WTC11 (cell line): ENCODE results near the gene CDC25B. TPM values are rescaled to one million over a fixed set of nuclear protein-coding genes. Genes with fewer than 3 reads are reported as not detected.

Source experiments
- ATAC-seq: fragments of 200-7000 bp; cut with Tn5 transposase; 2 replicates; pipeline ENCODE4 v1.10.0; 2021; ENCODE audit warnings: mild to moderate bottlenecking, moderate library complexity
- CTCF ChIA-PET: fragments of 300-600 bp; sonication (Branson Sonifier 250); formaldehyde crosslinking; loops from one replicate; lab custom pipeline; 2021; ENCODE audit warnings: antibody characterized with exemption; lab: Charles Lee
- POLR2A ChIA-PET: fragments of 350-600 bp; sonication (Branson Sonifier 250); formaldehyde crosslinking; loops from one replicate; lab custom pipeline; 2021; ENCODE audit warnings: antibody characterized with exemption; lab: Charles Lee
- DNase-seq: peaks from one replicate; pipeline ENCODE4 v3.0.0; 2021; ENCODE audit warnings: low spot score
- H3K27ac Mint-ChIP-seq: 2 replicates; pipeline ENCODE4 v1.8.0; 2021; ENCODE audit warnings: mixed read lengths
- H3K27me3 Mint-ChIP-seq: 2 replicates; pipeline ENCODE4 v1.8.0; 2021; ENCODE audit warnings: low read depth, mild to moderate bottlenecking, moderate library complexity, mixed read lengths
- H3K36me3 Mint-ChIP-seq: 2 replicates; pipeline ENCODE4 v1.8.0; 2021; ENCODE audit warnings: mixed read lengths
- H3K4me1 Mint-ChIP-seq: 2 replicates; pipeline ENCODE4 v1.8.0; 2022; ENCODE audit warnings: mixed read lengths
- H3K4me3 Mint-ChIP-seq: 2 replicates; pipeline ENCODE4 v1.8.0; 2021; ENCODE audit warnings: mild to moderate bottlenecking, moderate library complexity, mixed read lengths
- H3K9me3 Mint-ChIP-seq: 2 replicates; pipeline ENCODE4 v1.8.0; 2021; ENCODE audit warnings: mixed read lengths
- FOXK1 ChIP-seq: sonication (generic); formaldehyde crosslinking; IDR thresholded peaks from 2 replicates; pipeline ENCODE4 v1.8.0; 2022; ENCODE audit warnings: mild to moderate bottlenecking, moderate library complexity, missing genetic modification reagents
- IRF2 ChIP-seq: sonication (generic); formaldehyde crosslinking; IDR thresholded peaks from 2 replicates; pipeline ENCODE4 v1.8.0; 2022; ENCODE audit warnings: low read depth, missing genetic modification reagents, borderline replicate concordance
- MXD4 ChIP-seq: fragments of 250-450 bp; sonication (Bioruptor Pico); IDR thresholded peaks from 2 replicates; pipeline ENCODE4 v1.8.0; 2021; ENCODE audit warnings: mild to moderate bottlenecking, moderate library complexity, borderline replicate concordance
- USF1 ChIP-seq: sonication (generic); formaldehyde crosslinking; IDR thresholded peaks from 2 replicates; pipeline ENCODE4 v1.8.0; 2022; ENCODE audit warnings: mild to moderate bottlenecking, missing genetic modification reagents
- USF2 ChIP-seq: sonication (generic); formaldehyde crosslinking; IDR thresholded peaks from 2 replicates; pipeline ENCODE4 v1.8.1; 2023; ENCODE audit warnings: mild to moderate bottlenecking, missing genetic modification reagents, moderate library complexity
- ZNF121 ChIP-seq: sonication (generic); formaldehyde crosslinking; IDR thresholded peaks from 2 replicates; pipeline ENCODE4 v1.8.0; 2023; ENCODE audit warnings: missing genetic modification reagents
- total RNA-seq: library from RNA; stranded (reverse); gene quantifications from 3 replicates; pipeline ENCODE4 v1.2.3, GENCODE V29; 2021
- TF ChIP-seq, protein P1 (sequence below): sonication (generic); formaldehyde crosslinking; IDR thresholded peaks from 2 replicates; pipeline ENCODE4 v1.8.0; 2023; ENCODE audit warnings: missing genetic modification reagents, mild to moderate bottlenecking, borderline replicate concordance
- TF ChIP-seq, protein P2 (sequence below): fragments of 250-450 bp; sonication (Bioruptor Pico); IDR thresholded peaks from 2 replicates; pipeline ENCODE4 v1.9.0; 2021; ENCODE audit warnings: mild to moderate bottlenecking, borderline replicate concordance

CDC25B gene
- total RNA-seq, 1 experiment from 2014 or later, result 37.4 TPM

- peak; percentile 36 for TF ChIP-seq USF2
- no peak for TF ChIP-seq MXD4 (CRISPR knock-in tag)
- no peak for TF ChIP-seq IRF2
- TF ChIP-seq FOXK1 (CRISPR knock-in tag), result peak; percentile 83
These were observed 24.2 kb downstream of the CDC25B start, which contains the start of gene AP5S1 (continued) for GRCh38 chr20:3820048-3820900.

DNA sequence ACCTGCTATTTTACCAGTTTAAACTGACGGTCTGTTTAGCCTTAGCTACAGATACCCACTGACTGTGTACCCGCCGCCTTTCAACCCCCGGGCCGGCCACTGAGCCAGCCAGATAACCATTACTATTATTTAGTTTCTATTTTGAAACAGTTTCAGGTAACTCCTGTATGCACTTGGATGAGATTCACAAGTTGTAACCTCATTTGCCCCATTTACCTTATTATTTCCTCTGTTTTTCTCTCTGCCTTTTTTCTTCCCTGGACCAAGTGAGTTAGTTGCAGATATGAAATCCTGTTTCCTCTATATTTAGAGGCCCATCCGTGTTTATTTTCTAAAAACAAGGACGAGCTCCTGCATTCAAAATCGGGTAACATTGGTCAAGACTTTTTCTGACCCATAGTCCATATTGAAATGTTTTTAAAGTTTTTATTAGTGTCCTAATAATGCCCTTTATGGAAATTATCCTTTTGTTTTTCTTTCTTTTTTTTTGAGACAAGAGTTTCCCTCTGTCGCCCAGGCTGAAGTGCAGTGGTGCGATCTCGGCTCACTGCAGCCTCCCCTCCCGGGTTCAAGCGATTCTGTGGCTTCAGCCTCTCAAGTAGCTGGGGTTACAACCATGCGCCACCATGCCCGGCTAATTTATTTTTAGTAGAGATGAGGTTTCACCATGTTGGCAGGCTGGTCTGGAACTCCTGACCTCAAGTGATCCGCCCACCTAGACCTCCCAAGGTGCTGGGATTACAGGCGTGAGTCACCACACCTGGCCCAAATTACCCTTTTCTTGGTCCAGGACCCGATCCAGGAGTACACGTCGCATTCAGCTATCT is 25.0 kb downstream of the CDC25B start:
- Mint-ChIP-seq H3K27ac (peak overlapping the region; percentile 97), H3K36me3 (no peaks in the 10 kb centered on the region), H3K4me3 (peak overlapping the region; percentile 78), H3K27me3 (no peaks in the 10 kb centered on the region), H3K9me3 (no peaks in the 10 kb centered on the region), H3K4me1 (peaks cover 22% of the 10 kb centered on the region)
- DNase-seq (no peak), ATAC-seq (no peak)
- ChIA-PET POLR2A (interaction anchor here (1.0 to 1.3 kb wide), 3 partner anchors 21 to 44 kb away, joined by 3 to 5 read pairs (median 4); no protein-coding TSS in a partner anchor), CTCF (interaction anchor here (0.6 to 6.6 kb wide), 28 partner anchors 10 to 271 kb away, joined by 3 to 92 read pairs (median 5); partner anchors contain the start of genes ADISSP, CDC25B, CENPB and MAVS)
- no peak for TF ChIP-seq ZNF121 (CRISPR knock-in tag)
- no peak for TF ChIP-seq USF1
- TF ChIP-seq, protein P1, sequence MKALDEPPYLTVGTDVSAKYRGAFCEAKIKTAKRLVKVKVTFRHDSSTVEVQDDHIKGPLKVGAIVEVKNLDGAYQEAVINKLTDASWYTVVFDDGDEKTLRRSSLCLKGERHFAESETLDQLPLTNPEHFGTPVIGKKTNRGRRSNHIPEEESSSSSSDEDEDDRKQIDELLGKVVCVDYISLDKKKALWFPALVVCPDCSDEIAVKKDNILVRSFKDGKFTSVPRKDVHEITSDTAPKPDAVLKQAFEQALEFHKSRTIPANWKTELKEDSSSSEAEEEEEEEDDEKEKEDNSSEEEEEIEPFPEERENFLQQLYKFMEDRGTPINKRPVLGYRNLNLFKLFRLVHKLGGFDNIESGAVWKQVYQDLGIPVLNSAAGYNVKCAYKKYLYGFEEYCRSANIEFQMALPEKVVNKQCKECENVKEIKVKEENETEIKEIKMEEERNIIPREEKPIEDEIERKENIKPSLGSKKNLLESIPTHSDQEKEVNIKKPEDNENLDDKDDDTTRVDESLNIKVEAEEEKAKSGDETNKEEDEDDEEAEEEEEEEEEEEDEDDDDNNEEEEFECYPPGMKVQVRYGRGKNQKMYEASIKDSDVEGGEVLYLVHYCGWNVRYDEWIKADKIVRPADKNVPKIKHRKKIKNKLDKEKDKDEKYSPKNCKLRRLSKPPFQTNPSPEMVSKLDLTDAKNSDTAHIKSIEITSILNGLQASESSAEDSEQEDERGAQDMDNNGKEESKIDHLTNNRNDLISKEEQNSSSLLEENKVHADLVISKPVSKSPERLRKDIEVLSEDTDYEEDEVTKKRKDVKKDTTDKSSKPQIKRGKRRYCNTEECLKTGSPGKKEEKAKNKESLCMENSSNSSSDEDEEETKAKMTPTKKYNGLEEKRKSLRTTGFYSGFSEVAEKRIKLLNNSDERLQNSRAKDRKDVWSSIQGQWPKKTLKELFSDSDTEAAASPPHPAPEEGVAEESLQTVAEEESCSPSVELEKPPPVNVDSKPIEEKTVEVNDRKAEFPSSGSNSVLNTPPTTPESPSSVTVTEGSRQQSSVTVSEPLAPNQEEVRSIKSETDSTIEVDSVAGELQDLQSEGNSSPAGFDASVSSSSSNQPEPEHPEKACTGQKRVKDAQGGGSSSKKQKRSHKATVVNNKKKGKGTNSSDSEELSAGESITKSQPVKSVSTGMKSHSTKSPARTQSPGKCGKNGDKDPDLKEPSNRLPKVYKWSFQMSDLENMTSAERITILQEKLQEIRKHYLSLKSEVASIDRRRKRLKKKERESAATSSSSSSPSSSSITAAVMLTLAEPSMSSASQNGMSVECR (CRISPR knock-in tag), result 0 out of 2 replicates have a peak, but pooled peaks have one; percentile 9

DNA sequence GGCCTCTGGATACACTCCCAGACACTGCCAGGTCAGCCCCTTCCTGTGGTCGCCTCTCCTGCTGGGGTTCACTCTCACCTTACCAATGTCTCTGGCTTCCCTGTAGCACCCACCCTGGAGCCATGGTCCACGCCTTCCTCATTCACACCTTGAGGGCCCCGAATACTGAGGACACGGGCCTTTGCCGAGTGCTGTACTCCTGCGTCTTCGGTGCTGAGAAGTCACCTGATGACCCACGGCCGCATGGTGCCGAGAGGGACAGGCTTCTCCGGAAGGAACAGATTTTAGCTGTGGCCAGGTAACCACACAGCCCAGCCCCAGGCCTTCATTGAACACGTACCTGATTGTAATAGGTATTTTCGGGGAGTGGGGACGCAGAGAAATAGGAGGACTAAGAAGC is 25.9 kb downstream of the CDC25B start:
- DNase-seq (no peak), ATAC-seq (no peak)
- Mint-ChIP-seq H3K27me3 (no peaks in the 10 kb centered on the region), H3K9me3 (no peaks in the 10 kb centered on the region), H3K27ac (peak overlapping the region; percentile 71; the same call in 1 of the 2 replicates), H3K36me3 (no peaks in the 10 kb centered on the region), H3K4me3 (peak overlapping the region; percentile 78), H3K4me1 (peaks cover 15% of the 10 kb centered on the region)
- ChIA-PET CTCF (interaction anchor here (1.6 to 4.0 kb wide), 2 partner anchors 44 to 53 kb away, joined by 4 to 35 read pairs; partner anchors contain the start of gene ADISSP), POLR2A (interaction anchor here (0.6 kb wide), 1 partner anchor 22 kb away, joined by 3 read pairs; no protein-coding TSS in a partner anchor)
- no peak for TF ChIP-seq USF2
- TF ChIP-seq, protein P2, sequence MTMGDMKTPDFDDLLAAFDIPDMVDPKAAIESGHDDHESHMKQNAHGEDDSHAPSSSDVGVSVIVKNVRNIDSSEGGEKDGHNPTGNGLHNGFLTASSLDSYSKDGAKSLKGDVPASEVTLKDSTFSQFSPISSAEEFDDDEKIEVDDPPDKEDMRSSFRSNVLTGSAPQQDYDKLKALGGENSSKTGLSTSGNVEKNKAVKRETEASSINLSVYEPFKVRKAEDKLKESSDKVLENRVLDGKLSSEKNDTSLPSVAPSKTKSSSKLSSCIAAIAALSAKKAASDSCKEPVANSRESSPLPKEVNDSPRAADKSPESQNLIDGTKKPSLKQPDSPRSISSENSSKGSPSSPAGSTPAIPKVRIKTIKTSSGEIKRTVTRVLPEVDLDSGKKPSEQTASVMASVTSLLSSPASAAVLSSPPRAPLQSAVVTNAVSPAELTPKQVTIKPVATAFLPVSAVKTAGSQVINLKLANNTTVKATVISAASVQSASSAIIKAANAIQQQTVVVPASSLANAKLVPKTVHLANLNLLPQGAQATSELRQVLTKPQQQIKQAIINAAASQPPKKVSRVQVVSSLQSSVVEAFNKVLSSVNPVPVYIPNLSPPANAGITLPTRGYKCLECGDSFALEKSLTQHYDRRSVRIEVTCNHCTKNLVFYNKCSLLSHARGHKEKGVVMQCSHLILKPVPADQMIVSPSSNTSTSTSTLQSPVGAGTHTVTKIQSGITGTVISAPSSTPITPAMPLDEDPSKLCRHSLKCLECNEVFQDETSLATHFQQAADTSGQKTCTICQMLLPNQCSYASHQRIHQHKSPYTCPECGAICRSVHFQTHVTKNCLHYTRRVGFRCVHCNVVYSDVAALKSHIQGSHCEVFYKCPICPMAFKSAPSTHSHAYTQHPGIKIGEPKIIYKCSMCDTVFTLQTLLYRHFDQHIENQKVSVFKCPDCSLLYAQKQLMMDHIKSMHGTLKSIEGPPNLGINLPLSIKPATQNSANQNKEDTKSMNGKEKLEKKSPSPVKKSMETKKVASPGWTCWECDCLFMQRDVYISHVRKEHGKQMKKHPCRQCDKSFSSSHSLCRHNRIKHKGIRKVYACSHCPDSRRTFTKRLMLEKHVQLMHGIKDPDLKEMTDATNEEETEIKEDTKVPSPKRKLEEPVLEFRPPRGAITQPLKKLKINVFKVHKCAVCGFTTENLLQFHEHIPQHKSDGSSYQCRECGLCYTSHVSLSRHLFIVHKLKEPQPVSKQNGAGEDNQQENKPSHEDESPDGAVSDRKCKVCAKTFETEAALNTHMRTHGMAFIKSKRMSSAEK (CRISPR knock-in tag), result no peak
- TF ChIP-seq, protein P1 (CRISPR knock-in tag), result no peak
